ENCODE data around the gene DAB2. TPM values are rescaled to one million over a fixed set of nuclear protein-coding genes. Genes with fewer than 3 reads are reported as not detected.

Gene DAB2
- total RNA-seq, 1 experiment from 2014 or later = 135 TPM

DNA sequence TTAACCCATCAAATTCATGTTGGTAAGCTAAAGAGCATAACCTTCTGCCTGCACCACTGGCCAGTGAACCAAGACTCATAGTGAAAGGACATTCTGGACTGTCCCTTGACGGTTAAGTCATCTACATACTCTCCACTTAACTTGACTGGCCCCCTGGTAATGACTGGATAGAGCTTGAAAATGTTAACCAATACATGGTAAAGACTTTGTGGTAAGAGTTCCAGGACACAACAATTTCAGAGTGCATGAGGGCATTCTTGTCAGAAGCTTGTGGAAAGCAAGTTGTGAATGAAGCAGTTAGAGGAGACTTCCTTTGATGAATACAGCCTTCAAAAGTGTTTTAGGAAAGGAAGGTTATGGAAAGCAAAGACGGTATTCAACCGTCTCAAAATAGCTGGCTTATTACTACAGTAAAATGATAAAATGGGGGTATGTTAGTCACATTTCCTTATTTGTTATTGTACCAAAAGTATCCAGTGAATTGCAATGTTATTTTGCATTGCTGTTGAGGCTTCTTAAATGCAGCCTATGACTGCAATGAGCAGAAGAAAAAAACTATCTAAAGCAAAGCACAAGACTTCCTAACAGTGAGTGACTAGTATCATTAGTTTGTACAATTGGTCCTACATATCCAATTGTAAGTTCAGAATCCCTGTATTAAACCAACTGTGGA lies 47.2 kb upstream of the DAB2 start:
- no peaks in the 10 kb centered on the region for H3K27me3 Mint-ChIP-seq (ENCODE audit: insufficient read depth, unreplicated experiment)
- no peak overlapping the region for H3K4me3 Mint-ChIP-seq (ENCODE audit: unreplicated experiment)
- H3K4me1 ChIP-seq = peaks cover 9% of the 10 kb centered on the region; the same call in 1 of the 2 replicates
- no TSS peak for BruUV-seq (replicated peaks)
- ChIA-PET CTCF (no interaction called here), POLR2A (no interaction called here)
- TF ChIP-seq CTCF (IDR thresholded peaks at IDR 0.05; ENCODE audit: insufficient read depth in 1 of 2, low read depth in 1 of 2, low read length in 1 of 2, severe bottlenecking in 1 of 2, unreplicated experiment in 1 of 2) = no peak
- H3K9me3 Mint-ChIP-seq (ENCODE audit: unreplicated experiment) = no peaks in the 10 kb centered on the region
- H3K4me1 Mint-ChIP-seq (ENCODE audit: low read depth, unreplicated experiment) = peaks cover 5% of the 10 kb centered on the region
- H3K36me3 Mint-ChIP-seq (ENCODE audit: insufficient read depth, unreplicated experiment) = no peaks in the 10 kb centered on the region
- no peak overlapping the region for H3K27ac Mint-ChIP-seq (ENCODE audit: unreplicated experiment)
- no peaks in the 10 kb centered on the region for H3K9me3 ChIP-seq
- no peaks in the 10 kb centered on the region for H3K36me3 ChIP-seq (ENCODE audit: control insufficient read depth, insufficient read depth, low read length)
- no peaks in the 10 kb centered on the region for H3K27me3 ChIP-seq (replicated peaks; ENCODE audit: control insufficient read depth, insufficient read depth, low read length)
- no peak for DNase-seq
- H3K4me3 ChIP-seq (ENCODE audit: low read depth, low read length) = no peak overlapping the region
- intact Hi-C loops (cut with micrococcal nuclease; ENCODE audit: unreplicated experiment) = no loop called here

- no peaks in the 10 kb centered on the region for H3K36me3 ChIP-seq (ENCODE audit: control insufficient read depth, insufficient read depth, low read length)
- ChIA-PET CTCF (no interaction called here), POLR2A (no interaction called here)
- no peak for DNase-seq
- no peak overlapping the region for H3K4me3 ChIP-seq (ENCODE audit: low read depth, low read length)
- H3K9me3 ChIP-seq = no peaks in the 10 kb centered on the region
- Mint-ChIP-seq H3K4me3 (ENCODE audit: unreplicated experiment) (no peak overlapping the region), H3K36me3 (ENCODE audit: insufficient read depth, unreplicated experiment) (no peaks in the 10 kb centered on the region), H3K4me1 (ENCODE audit: low read depth, unreplicated experiment) (peaks cover 5% of the 10 kb centered on the region), H3K27me3 (ENCODE audit: insufficient read depth, unreplicated experiment) (no peaks in the 10 kb centered on the region), H3K9me3 (ENCODE audit: unreplicated experiment) (no peaks in the 10 kb centered on the region), H3K27ac (ENCODE audit: unreplicated experiment) (no peak overlapping the region)
- intact Hi-C loops (cut with micrococcal nuclease; ENCODE audit: unreplicated experiment) = no loop called here
- no peak for TF ChIP-seq CTCF (IDR thresholded peaks at IDR 0.05; ENCODE audit: insufficient read depth in 1 of 2, low read depth in 1 of 2, low read length in 1 of 2, severe bottlenecking in 1 of 2, unreplicated experiment in 1 of 2)
- BruUV-seq (replicated peaks) = no TSS peak
- no peaks in the 10 kb centered on the region for H3K27me3 ChIP-seq (replicated peaks; ENCODE audit: control insufficient read depth, insufficient read depth, low read length)
- peaks cover 9% of the 10 kb centered on the region; the same call in 1 of the 2 replicates for H3K4me1 ChIP-seq
Observed at GRCh38 chr5:39470811-39471210, 46.0 kb upstream of the DAB2 start.

DNA sequence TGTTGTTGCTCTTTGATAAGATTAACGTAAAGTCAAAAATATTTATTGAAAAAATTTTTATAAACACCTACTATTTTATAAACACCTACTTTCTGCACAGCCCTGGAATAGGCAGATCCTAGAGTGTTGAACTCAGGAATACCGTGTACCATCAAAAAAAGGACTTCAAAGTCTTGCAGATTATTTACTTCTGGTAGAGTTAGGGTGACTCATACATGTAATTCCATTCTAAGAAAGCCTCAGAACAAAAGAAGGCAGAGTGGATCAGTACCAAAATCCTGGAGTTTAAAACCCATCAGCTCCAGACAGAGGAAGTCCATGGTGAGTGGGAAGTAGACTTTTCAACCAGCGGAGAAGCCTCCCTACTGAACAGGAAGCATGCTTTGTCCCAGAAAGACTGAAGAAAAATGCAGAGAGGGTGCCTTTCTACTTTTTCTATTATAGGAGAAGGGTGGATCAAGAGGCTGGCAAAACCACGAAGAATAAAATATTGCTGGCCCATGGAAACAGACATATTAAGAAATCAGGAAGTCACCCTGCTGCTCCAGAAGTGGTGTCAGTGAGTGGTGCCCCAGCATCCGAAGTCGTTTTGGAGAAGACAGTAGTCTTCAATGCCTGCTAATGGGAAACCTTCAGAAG lies 45.1 kb upstream of the DAB2 start:
- intact Hi-C loops (cut with micrococcal nuclease; ENCODE audit: unreplicated experiment) = no loop called here
- H3K4me3 ChIP-seq (ENCODE audit: low read depth, low read length) = no peak overlapping the region
- Mint-ChIP-seq H3K4me1 (ENCODE audit: low read depth, unreplicated experiment) (peaks cover 5% of the 10 kb centered on the region), H3K4me3 (ENCODE audit: unreplicated experiment) (no peak overlapping the region), H3K9me3 (ENCODE audit: unreplicated experiment) (no peaks in the 10 kb centered on the region), H3K27ac (ENCODE audit: unreplicated experiment) (no peak overlapping the region), H3K36me3 (ENCODE audit: insufficient read depth, unreplicated experiment) (no peaks in the 10 kb centered on the region), H3K27me3 (ENCODE audit: insufficient read depth, unreplicated experiment) (no peaks in the 10 kb centered on the region)
- ChIA-PET CTCF (no interaction called here), POLR2A (no interaction called here)
- no peak for TF ChIP-seq CTCF (IDR thresholded peaks at IDR 0.05; ENCODE audit: insufficient read depth in 1 of 2, low read depth in 1 of 2, low read length in 1 of 2, severe bottlenecking in 1 of 2, unreplicated experiment in 1 of 2)
- H3K4me1 ChIP-seq = peaks cover 9% of the 10 kb centered on the region; the same call in 1 of the 2 replicates
- BruUV-seq (replicated peaks) = no TSS peak
- no peaks in the 10 kb centered on the region for H3K27me3 ChIP-seq (replicated peaks; ENCODE audit: control insufficient read depth, insufficient read depth, low read length)
- no peaks in the 10 kb centered on the region for H3K9me3 ChIP-seq
- no peaks in the 10 kb centered on the region for H3K36me3 ChIP-seq (ENCODE audit: control insufficient read depth, insufficient read depth, low read length)
- no peak for DNase-seq
